ENCODE data around the gene ARHGEF10L. TPM values are rescaled to one million over a fixed set of nuclear protein-coding genes. Genes with fewer than 3 reads are reported as not detected.

ARHGEF10L gene
- total RNA-seq, 1 experiment from 2014 or later = 11.2 TPM

- H3K4me2 ChIP-seq (ENCODE audit: low read length) = no peak overlapping the region
- no peaks in the 10 kb centered on the region for H3K79me2 ChIP-seq (ENCODE audit: low read length)
- no peaks in the 10 kb centered on the region for H3F3A ChIP-seq (ENCODE audit: low read length, unreplicated experiment)
- no peaks in the 10 kb centered on the region for H3K9me3 ChIP-seq (ENCODE audit: low read length)
- H3K4me1 ChIP-seq (ENCODE audit: insufficient read depth, low read length) = no peaks in the 10 kb centered on the region
- CTCF ChIA-PET = no interaction called here
- H3K4me3 ChIP-seq (ENCODE audit: low read length) = no peak overlapping the region
- TF ChIP-seq EZH2 (IDR thresholded peaks at IDR 0.05; ENCODE audit: low read length, unreplicated experiment) (no peak), CTCF (conservative IDR thresholded peaks at IDR 0.05; ENCODE audit: low read depth, low read length) (no peak), EZH2phosphoT487 (IDR thresholded peaks at IDR 0.05; ENCODE audit: borderline replicate concordance, low read length) (no peak)
- no peak overlapping the region for H2AFZ ChIP-seq (ENCODE audit: low read length)
- H3K27me3 ChIP-seq (ENCODE audit: low read length) = no peaks in the 10 kb centered on the region
- H4K20me1 ChIP-seq (ENCODE audit: low read length) = no peaks in the 10 kb centered on the region
- ATAC-seq (no peak), DNase-seq (no peak)
- no peaks in the 10 kb centered on the region for H3K36me3 ChIP-seq (ENCODE audit: low read depth, low read length)
- H3K9ac ChIP-seq (ENCODE audit: low read length) = no peak overlapping the region
- POLR2A ChIA-PET (ENCODE audit: unreplicated experiment) = no interaction called here
- no peak overlapping the region for H3K27ac ChIP-seq (ENCODE audit: low read length)
- H3K9me2 ChIP-seq (replicated peaks; ENCODE audit: low read length) = no peaks in the 10 kb centered on the region
- BruUV-seq (replicated peaks) = no TSS peak
- intact Hi-C loops (cut with micrococcal nuclease) = no loop called here
Measured at GRCh38 chr1:17657436-17657835, 117.9 kb downstream of the ARHGEF10L start.

GRCh38 chr1:17658837-17659236, 119.3 kb downstream of the ARHGEF10L start:
- ATAC-seq = no peak
- POLR2A ChIA-PET (ENCODE audit: unreplicated experiment) = no interaction called here

More at GRCh38 chr1:17658837-17659236, 119.3 kb downstream of the ARHGEF10L start:
- Histone ChIP-seq H4K20me1 (ENCODE audit: low read length) (no peaks in the 10 kb centered on the region), H3K9me2 (replicated peaks; ENCODE audit: low read length) (no peaks in the 10 kb centered on the region), H3F3A (ENCODE audit: low read length, unreplicated experiment) (no peaks in the 10 kb centered on the region), H3K9me3 (ENCODE audit: low read length) (no peaks in the 10 kb centered on the region), H3K4me1 (ENCODE audit: insufficient read depth, low read length) (no peaks in the 10 kb centered on the region), H3K4me2 (ENCODE audit: low read length) (no peak overlapping the region), H3K9ac (ENCODE audit: low read length) (no peak overlapping the region), H2AFZ (ENCODE audit: low read length) (no peak overlapping the region), H3K27me3 (ENCODE audit: low read length) (no peaks in the 10 kb centered on the region), H3K79me2 (ENCODE audit: low read length) (no peaks in the 10 kb centered on the region), H3K27ac (ENCODE audit: low read length) (no peak overlapping the region), H3K36me3 (ENCODE audit: low read depth, low read length) (no peaks in the 10 kb centered on the region), H3K4me3 (ENCODE audit: low read length) (no peak overlapping the region)
- intact Hi-C loops (cut with micrococcal nuclease) = no loop called here
- DNase-seq = no peak
- TF ChIP-seq CTCF (conservative IDR thresholded peaks at IDR 0.05; ENCODE audit: low read depth, low read length) (no peak), EZH2 (IDR thresholded peaks at IDR 0.05; ENCODE audit: low read length, unreplicated experiment) (no peak), EZH2phosphoT487 (IDR thresholded peaks at IDR 0.05; ENCODE audit: borderline replicate concordance, low read length) (no peak)
- CTCF ChIA-PET = no interaction called here
- no TSS peak for BruUV-seq (replicated peaks)

Measured in PC-3 (cell line).